Measurements from ENCODE around the gene DUSP6.

DUSP6 gene

GRCh38 chr12:89347325-89347829 lies 4.9 kb downstream of the DUSP6 start:
- no peak for TF ChIP-seq ZFX (IDR thresholded peaks at IDR 0.05; ENCODE audit: borderline replicate concordance)
- no peak for TF ChIP-seq CTCF (IDR thresholded peaks at IDR 0.05)
- H3K27ac ChIP-seq: no peak overlapping the region

GRCh38 chr12:89346741-89347324 lies 5.5 kb downstream of the DUSP6 start:
- no peak overlapping the region for H3K27ac ChIP-seq
- TF ChIP-seq ZFX (IDR thresholded peaks at IDR 0.05; ENCODE audit: borderline replicate concordance) (no peak), CTCF (IDR thresholded peaks at IDR 0.05) (no peak)

- no peak for TF ChIP-seq CTCF (IDR thresholded peaks at IDR 0.05)
- TF ChIP-seq ZFX (IDR thresholded peaks at IDR 0.05; ENCODE audit: borderline replicate concordance): no peak
- no peak overlapping the region for H3K27ac ChIP-seq
Measured at GRCh38 chr12:89345830-89346740, 6.2 kb downstream of the DUSP6 start.

- TF ChIP-seq CTCF (IDR thresholded peaks at IDR 0.05) (no peak), ZFX (IDR thresholded peaks at IDR 0.05; ENCODE audit: borderline replicate concordance) (no peak)
- no peak overlapping the region for H3K27ac ChIP-seq
Measured at GRCh38 chr12:89345376-89345775, 6.9 kb downstream of the DUSP6 start.

- no peak overlapping the region for H3K27ac ChIP-seq
- TF ChIP-seq CTCF (IDR thresholded peaks at IDR 0.05): no peak
- no peak for TF ChIP-seq ZFX (IDR thresholded peaks at IDR 0.05; ENCODE audit: borderline replicate concordance)
Measured at GRCh38 chr12:89344862-89345202, 7.5 kb downstream of the DUSP6 start.

GRCh38 chr12:89344043-89344861 lies 8.0 kb downstream of the DUSP6 start:
- TF ChIP-seq ZFX (IDR thresholded peaks at IDR 0.05; ENCODE audit: borderline replicate concordance) (no peak), CTCF (IDR thresholded peaks at IDR 0.05) (no peak)
- H3K27ac ChIP-seq: no peak overlapping the region
